NCI-H510A (cell line): ENCODE measurements around the gene SOX5.
"Not testable (repeated sequence)": the region's sequence is repeated elsewhere in the genome, so short reads cannot be mapped to it uniquely, and the experiment has no call there.

Experiments
- DNase-seq: peaks from one replicate; lab custom pipeline; 2025; lab: John Stamatoyannopoulos, UW

SOX5 gene

GRCh38 chr12:23834076-23834475, 115.4 kb downstream of the SOX5 start:
- no peak for DNase-seq

GRCh38 chr12:23831739-23832138, 117.7 kb downstream of the SOX5 start:
- no peak for DNase-seq

DNA sequence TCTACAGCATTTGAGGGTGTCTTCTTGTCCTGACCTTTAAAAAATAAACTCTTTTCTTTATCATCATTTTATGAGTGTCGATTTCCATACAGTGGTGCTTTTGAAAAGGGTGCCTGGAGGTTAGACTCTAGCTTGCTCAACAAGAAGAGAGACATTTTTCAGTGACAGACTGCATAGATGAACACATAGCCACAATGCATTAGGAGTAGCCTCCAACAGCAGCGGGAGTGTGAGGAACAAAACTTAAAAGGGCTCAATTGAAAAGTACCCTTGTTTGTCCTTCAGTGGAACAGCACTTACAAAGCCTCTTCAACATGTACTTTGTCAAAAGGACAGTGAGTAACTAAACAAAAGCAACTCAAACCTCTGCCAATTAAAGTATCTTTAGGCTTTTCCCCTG, 119.3 kb downstream of the SOX5 start:
- DNase-seq, result no peak

DNA sequence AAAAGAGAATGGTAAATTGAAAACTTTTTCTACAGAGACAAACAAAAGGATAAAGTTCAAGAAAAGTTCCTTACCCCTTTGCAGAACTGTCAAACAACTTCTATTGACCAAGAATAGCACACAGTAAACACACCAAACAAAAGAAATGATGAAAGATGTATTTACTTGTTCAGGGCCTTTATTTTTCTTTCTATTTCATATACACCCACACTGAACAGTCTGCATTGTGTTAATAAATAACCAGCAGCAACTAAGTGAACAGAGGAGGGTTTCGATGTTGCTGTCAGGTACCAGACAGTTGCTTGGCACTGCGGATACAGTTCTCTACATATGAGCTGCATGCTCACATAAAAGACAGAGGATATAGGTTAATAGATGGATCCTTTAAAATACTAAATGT, 122.1 kb downstream of the SOX5 start:
- DNase-seq, result no peak

DNA sequence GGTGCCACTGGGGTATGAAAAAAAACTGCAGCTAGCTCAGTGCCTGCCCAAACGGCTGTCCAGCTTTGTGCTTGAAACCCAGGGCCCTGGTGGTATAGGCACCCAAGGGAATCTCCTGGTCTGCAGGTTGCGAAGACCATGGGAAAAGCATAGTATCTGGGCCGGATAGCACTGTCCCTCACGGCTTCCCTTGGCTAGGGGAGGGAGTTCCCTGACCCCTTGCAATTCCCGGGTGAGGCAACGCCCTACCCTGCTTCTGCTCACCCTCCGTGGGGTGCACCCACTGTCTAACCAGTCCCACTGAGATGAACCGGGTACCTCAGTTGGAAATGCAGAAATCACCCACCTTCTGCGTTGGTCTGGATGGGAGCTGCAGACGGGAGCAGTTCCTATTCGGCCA, 124.3 kb downstream of the SOX5 start:
- DNase-seq, result not testable (repeated sequence)

- no peak for DNase-seq
These were observed 125.1 kb downstream of the SOX5 start for GRCh38 chr12:23824358-23824757.

DNA sequence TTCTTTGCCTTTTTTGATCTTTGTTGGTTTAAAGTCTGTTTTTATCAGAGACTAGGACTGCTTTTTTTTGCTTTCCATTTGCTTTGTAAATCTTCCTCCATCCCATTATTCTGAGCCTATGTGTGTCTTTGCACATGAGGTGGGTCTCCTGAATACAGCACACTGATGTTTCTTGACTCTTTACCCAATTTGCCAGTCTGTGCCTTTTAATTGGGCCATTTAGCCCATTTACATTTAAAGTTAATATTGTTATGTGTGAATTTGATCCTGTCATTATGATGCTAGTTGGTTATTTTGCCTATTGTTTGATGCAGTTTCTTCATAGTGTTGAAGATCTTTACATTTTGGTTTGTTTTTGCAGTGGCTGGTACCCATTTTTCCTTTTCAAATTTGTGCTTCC, 126.6 kb downstream of the SOX5 start:
- not testable (repeated sequence) for DNase-seq

- no peak for DNase-seq
These were observed 132.1 kb downstream of the SOX5 start for GRCh38 chr12:23817345-23817744.

GRCh38 chr12:23816394-23816851, 133.0 kb downstream of the SOX5 start:
- DNase-seq, result no peak

GRCh38 chr12:23815810-23816209, 133.7 kb downstream of the SOX5 start:
- DNase-seq, result no peak

GRCh38 chr12:23813206-23813605, 136.3 kb downstream of the SOX5 start:
- DNase-seq, result no peak

DNA sequence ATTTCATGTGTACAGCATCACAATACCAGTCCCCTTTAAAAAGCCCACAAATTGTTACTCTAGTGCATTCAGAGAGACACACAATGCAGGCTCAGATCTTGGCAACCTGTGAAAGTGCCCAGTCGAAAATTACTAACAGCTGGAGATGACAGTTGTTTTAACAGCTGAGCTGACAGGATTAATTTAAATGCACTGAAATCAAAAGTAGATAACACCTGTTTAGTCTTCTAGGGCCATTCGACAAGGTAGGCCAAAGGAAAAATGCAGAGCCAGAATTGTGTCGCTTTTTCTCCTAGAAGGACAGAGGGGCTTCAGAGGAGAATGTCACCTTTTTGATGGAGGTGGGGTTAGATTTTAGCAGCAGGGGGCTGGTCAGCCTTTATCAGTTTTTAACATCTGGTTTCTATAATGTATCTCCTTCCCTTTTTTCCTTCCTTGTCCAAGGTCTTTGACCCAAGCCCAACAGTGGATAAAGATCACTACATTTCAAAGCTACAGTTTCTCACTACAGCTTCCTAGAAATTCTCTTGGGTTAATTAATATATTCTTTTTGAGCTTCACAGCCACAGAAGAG, 139.1 kb downstream of the SOX5 start:
- no peak for DNase-seq

DNA sequence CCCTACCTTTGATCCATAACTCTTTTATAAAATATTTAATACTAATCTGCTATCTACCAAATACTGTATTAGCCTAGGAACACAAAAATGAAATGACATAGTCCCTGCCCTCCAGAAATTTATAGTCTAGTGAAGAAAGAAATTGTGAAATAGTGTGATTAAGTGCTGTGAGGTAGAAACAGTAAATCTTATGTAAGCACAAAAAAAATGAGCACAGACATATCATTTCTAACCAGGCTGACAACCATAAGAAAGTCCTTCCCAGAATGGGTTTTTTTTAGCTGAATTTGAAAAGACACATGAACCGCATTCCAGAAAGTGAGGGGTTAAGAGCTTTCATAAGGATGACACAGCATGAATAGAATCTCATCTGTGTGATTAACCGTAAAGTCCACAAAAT, 145.9 kb downstream of the SOX5 start:
- DNase-seq, result no peak

DNA sequence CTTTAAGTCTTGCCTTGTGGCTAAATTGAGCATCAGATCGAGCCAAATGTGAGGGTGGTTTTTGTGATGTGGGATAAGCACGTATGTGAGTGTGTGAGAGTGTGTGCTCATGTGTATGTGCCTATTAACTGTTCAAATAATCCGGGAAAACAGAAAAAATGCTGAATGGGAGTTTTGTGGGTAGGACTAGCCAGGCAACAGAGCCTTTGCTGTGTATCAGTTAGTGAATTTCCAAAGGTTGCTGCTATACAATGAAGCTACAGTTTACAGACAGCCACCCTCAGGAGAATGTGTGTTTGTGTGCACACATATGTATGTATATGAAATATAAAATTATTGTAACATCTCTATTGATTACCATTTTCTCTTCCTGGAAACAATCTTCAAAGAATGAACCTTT, 154.0 kb downstream of the SOX5 start:
- no peak for DNase-seq

GRCh38 chr12:23781118-23781517, 168.4 kb downstream of the SOX5 start:
- DNase-seq, result no peak

DNA sequence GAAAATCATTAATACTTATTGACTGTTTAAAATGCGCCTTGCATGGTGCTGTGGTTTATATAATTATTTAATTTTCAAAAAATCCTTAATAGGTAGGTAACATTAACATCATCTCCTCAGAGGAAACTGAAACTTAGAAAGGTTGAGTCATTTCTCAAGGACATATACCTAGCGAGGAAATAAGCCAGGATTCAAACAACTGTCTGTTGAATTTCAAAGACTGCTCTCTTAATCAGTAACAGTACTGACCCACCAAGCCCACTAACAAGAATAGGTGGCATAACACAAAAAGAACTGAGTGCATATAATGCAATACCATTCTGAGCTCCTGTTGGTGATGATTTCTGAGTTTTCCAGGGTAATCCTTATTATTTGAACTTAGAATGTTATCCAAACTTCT, 174.3 kb downstream of the SOX5 start:
- no peak for DNase-seq

GRCh38 chr12:23771240-23771949, 178.1 kb downstream of the SOX5 start:
- no peak for DNase-seq

DNA sequence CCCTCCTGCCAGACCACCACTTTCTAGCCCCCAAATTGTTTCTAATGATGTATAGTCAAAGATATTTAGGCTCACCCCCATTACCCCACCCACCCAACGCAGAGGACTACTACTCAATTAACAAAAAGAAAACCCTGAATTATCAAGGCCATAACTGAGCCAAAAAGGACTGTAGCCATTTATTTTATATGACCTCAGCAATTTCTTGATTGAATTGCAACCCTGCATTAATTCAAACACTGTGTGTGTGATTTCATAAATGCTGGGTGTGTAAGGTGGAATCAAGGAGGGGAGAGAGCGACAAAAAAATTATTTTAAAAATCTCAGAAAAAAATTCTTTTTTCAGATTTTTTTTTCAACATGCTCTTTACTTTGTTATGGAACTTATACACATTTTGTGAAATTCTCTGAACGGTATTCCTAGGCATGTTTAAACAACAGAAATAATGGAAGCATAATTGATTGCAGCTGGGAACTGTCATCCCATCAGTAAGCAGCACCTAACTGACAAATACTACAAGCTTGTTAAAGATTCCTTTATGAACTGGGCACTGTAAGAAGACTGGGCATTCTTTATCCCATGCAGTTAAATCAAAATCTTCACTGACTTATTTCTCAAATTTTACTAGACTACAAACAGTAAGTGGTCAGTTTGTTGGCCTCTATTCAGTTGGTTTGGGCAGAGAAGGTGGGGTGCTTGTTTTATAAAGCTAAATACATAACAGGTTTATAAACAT, 179.1 kb downstream of the SOX5 start:
- DNase-seq, result no peak

DNA sequence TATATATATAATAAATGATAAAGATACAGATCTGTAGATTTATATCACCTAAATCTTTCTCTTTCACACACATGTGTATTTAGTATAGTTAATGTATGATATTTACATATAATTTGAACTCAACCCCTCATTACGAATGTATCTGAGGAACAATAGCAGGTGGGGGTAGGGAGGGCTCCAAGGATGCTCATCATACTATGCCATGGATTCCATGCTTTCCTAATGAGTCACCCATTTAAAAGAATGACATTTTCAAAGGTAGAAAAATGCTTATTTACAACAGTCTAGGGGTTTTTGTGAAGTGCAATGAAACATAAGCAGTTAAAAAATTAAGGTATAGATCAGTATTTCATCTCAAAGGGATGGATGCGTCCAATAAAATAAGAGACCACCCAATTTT, 181.6 kb downstream of the SOX5 start:
- no peak for DNase-seq

DNA sequence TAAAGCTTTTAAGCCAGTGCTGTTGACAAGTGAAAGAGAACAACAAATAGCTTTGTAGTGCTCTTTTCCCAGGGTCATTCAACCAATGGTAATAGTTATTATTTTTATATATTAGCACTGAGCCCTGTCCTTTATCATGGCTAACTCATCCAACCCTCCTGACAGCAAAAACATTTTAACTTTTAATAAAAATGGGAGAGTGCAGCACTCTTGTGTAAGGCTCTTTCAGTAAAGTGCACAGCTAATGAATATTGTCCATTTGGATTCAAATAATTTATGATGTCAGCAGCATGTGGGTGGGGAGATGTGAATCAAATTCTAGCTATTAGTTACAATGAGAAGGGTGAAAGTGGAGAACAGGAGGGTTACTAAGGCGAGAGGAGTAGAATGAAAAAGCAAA, 185.7 kb downstream of the SOX5 start:
- no peak for DNase-seq

GRCh38 chr12:23760495-23760894, 189.0 kb downstream of the SOX5 start:
- DNase-seq, result no peak

GRCh38 chr12:23758608-23759007, 190.9 kb downstream of the SOX5 start:
- no peak for DNase-seq

DNA sequence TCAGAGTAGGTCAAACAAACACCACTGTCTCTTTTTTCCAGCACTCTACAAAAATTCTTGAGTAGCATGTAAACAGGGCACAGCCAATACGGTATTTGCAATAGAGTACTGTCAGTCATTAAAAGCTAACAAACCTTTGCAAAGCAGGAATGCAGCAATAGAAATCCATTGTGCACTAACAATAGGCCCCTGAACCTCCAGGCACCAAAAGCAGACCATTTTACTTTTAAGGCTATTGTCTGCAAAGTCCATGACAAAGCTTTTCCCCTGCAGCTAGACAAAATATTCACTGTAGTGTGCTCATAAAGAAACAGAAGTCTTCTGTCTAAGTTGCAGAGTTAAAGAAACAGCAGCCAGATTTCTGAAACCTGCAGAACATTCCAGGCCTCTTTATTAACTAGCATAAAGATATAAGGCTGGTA, 191.9 kb downstream of the SOX5 start:
- no peak for DNase-seq
